ENCODE measurements around the gene TAOK1.

GRCh38 chr17:29567304-29567553 is 177.1 kb downstream of the TAOK1 start:
- TF ChIP-seq CTCF (IDR thresholded peaks at IDR 0.05) (no peak), EP300 (IDR thresholded peaks at IDR 0.05; ENCODE audit: low read depth) (no peak)
